AG08396 (cell line): ENCODE results near the gene NBEA.
"Not testable (repeated sequence)": the region's sequence is repeated elsewhere in the genome, so short reads cannot be mapped to it uniquely, and the experiment has no call there.

ENCODE experiments used
- DNase-seq: peaks from one replicate; pipeline ENCODE4 v3.0.0; 2012; ENCODE audit warnings: low spot score, mixed read lengths

NBEA gene

GRCh38 chr13:34959489-34959888 lies 17.4 kb downstream of the NBEA start:
- no peak for DNase-seq

DNA sequence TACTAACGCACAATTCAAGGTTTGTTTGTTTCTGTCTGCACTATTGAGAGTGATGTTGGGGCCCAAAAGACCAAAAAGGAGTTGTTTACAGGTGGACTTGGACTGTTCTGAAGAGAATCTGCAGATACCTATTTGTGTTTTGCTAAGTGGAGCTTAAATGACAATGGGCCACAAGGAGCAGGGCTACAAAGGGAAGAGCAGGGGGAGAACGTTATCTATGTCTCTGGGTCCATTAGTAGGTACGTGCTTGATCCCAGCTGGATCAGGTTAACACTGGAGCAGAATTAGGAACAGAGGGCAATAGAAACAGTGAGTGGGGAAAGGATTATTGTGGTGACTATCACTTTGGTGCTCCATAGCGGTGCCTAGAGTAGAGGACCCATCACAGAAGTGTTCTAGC lies 22.5 kb downstream of the NBEA start:
- DNase-seq, result no peak

- DNase-seq, result no peak
Measured at GRCh38 chr13:34967851-34968562, 25.9 kb downstream of the NBEA start.

DNA sequence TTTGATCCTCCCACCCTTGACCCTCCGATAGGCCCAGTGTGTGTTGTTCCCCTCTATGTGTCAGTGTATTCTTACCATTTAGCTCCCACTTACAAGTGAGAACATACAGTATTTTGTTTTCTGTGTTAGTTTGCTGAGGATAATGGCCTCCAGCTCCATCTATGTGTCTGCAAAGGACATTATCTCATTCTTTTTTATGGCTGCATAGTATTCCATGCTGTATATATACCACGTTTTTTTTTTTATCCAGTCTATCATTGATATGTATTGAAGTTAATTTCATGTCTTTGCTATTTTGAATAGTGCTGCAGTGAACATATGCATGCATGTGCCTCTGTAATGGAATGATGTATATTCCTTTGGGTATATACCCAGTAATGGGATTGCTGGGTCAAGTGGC lies 27.5 kb downstream of the NBEA start:
- not testable (repeated sequence) for DNase-seq

DNA sequence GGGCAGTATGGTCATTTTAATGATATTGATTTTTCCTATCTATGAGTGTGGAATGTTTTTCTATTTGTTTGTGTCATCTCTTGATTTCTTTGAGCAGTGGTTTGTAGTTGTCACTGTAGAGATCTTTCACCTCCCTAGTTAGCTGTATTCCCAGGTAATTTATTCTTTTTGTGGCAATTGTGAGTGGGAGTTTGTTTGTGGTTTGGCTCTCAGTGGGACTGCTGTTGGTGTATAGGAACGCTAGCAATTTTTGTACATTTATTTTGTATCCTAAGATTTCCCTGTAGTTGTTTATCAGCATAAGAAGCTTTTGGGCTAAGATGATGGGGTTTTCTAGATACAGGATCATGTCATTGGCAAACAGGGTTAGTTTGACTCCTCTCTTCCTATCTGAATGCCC lies 28.9 kb downstream of the NBEA start:
- no peak for DNase-seq

- no peak for DNase-seq
Measured at GRCh38 chr13:34971473-34971872, 29.4 kb downstream of the NBEA start.

GRCh38 chr13:34985199-34985598 lies 43.1 kb downstream of the NBEA start:
- DNase-seq, result not testable (repeated sequence)

DNA sequence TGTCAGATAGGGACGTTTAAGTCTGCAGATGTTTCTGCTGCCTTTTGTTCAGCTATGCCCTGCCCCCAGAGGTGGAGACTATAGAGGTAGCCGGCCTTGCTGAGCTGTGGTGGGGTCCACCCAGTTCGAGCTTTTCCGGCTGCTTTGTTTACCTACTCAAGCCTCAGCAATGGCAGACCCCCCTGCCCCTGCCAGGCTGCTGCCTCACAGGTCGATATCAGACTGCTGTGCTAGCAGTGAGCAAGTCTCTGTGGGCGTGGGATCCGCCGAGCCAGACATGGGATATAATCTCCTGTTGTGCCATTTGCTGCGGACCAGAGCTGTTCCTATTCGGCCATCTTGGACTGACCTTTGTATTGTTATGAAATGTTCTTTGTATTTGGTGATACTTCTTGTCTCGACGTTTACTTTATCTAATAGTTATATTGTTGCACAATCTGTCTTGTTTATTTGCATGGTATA lies 46.3 kb downstream of the NBEA start:
- DNase-seq, result no peak

GRCh38 chr13:34990399-34991214 lies 48.5 kb downstream of the NBEA start:
- no peak for DNase-seq

GRCh38 chr13:34993470-34993869 lies 51.4 kb downstream of the NBEA start:
- DNase-seq, result no peak

DNA sequence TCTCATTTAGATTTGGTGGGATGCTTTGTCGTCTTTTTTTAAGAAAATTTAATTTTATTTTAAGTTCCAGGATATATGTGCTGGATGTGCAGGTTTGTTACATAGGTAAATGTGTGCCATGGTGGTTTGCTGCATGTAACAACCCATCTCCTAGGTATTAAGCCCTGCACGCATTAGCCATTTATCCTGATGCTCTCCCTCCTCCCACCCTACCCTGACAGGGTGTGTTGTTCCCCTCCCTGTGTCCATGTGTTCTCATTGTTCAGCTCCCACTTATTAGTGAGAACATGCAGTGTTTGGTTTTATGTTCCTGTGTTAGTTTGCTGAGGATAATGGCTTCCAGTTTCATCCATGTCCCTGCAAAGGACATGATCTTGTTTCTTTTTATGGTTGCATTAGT lies 61.7 kb downstream of the NBEA start:
- DNase-seq, result not testable (repeated sequence)

- DNase-seq, result no peak
Measured at GRCh38 chr13:35005051-35005450, 63.0 kb downstream of the NBEA start.

DNA sequence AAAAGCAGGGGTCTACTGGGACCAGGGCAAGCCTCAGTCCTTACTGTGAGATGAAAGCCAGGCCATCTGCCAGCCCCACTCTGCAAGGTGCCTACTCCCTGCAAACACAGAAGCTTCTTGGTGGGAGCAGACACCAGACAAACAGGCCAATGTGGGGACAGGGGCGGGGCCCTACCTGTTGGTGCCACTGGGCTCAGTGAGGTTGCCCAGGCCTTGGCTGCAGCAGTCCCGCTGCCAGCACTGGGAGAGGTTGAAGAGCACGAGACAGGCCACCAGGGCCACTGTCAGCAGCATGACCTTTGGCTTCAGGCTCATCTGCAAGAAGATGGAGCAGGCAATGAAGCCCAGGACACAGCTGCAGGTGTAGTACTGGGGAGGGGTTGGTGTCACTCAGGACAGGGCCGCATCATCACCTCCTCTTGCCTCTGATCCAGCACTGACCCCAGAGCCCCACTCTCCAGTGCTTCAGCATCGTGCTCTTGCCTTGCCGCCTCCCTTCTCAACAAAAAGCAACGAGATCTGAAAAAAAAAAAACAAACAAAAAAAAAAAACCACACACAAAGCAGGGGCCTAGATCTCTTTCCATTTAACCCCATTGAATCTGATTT lies 72.6 kb downstream of the NBEA start:
- no peak for DNase-seq

DNA sequence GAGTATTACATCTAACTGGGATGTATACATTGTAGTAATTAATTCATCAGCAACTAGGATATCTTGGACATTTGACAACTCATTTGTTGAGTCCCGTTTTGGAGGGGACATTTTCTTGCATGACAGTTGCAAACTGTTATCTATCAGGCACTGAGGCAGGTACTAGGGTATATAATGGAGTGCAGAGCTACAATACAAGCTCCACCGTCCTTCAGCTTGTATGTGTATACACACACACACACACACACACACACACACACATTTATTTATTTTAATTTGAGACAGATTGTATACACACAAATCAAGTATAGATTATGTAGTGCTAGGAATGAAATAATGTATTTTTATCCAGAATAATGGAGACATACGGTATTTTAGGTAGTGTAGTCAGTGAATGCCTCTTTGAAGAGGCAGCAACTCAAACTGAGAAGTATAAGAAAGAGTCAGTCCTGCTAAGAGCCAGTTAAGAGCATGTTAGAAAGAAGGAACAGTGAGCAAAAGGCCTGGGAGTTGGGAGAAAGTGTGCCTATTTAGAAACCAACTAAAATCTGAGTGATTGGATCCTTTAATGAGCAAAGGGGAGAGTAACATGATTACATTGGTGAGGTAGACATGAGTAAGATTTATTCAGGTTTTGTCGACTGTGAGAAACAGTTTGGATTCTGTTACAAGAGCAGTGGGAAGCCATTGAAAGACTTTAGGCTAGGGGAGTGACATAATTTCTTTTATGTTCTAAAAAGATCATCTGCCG lies 74.5 kb downstream of the NBEA start:
- DNase-seq, result no peak

GRCh38 chr13:35025314-35025713 lies 83.2 kb downstream of the NBEA start:
- DNase-seq, result no peak

DNA sequence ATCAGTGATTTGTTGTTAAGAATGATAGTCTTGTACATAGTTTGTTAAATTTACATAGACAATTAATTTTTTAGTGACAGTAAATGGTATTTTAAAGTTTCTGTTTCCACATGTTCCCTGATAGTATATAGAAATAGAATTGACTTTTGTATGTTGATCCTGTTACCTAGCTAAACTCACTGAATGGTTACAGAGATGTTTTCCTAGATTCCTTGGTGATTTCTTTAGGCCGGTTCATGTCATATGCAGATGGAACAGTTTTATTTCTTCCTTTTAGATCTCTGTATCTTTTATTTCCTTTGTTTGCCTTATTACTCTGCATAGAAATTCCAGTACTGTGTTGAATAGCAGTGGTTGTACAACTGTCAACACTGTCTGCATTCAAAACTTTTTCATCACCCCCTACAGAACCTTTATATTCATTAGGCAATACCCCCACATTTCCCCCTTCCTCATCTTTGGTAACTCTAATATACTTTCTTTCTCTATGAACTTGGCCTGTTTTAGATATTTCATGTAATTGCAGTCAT lies 86.3 kb downstream of the NBEA start:
- DNase-seq, result no peak

DNA sequence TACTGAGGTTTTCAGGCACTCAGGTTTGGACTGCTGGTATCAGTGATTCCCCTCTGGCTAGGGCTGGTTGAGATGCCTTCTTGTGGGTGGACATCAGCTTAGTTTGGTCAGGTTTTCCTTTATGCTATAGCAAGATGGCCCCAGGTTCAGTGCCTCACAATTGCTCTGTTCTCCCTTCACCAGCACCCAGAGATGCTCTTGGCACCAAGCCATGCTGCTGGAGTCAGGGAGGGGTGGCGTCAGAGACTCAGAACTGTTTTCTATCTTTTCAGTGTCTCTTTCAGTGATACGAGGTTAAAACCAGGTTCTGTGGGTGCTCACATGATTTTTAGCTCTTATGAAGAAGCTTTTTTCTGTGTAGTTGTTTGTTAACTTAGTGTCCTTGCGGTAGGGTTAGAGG lies 96.9 kb downstream of the NBEA start:
- DNase-seq, result no peak

DNA sequence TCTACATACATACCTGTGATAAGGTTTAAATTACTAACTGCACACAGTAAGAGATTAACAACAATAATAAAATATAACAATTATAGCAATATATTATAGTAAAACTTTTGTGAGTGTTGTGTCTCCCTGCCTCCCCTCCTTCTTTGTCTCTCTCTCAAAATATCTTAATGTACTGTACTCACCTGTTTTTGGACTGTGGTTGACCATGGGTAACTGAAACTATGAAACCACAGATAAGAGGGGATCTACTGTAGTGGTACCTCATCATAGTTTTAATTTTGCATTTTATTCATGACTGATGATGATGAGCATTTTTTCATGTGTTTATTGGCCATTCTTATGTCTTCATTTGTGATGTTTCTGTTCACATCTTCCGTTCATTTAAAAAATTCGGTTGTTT lies 104.5 kb downstream of the NBEA start:
- no peak for DNase-seq

- no peak for DNase-seq
Measured at GRCh38 chr13:35055705-35056104, 113.6 kb downstream of the NBEA start.

GRCh38 chr13:35057858-35058257 lies 115.8 kb downstream of the NBEA start:
- DNase-seq, result no peak

DNA sequence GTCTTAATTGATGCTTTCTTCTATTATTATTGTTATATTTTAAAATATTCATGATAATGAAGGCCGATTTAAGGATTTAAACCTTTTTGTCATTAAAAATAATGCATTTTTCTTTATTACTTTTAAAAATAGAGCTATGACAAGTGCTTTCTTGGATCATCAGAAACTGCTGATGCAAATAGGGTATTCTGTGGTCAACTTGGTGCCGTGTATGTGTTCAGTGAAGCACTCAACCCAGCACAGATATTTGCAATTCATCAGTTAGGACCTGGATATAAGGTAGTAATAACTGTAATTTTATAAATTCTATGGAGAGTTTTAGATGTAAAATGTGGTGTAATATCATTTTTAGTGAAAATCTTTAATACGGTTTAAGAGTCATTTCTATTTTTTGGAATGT lies 116.5 kb downstream of the NBEA start:
- DNase-seq, result not testable (repeated sequence)

DNA sequence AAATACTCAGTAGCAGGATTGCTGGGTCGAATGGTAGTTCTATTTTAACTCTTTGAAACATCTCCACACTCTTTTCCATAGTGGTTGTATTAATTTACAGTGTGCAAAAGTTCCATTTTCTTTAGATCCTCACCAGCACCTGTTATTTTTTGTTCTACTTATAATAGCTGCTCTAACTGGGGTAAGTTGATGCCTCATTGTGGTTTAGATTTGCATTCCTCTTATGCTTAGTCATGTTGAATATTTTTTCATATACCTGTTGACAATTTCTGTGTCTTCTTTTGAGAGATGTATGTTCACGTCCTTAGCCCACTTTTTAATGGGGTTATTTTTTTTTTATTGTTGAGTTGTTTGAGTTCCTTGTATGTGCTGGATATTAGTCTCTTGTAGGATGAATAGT lies 144.6 kb downstream of the NBEA start:
- DNase-seq, result no peak
